Testis (tissue), 3 donors: ENCODE measurements around the gene OR51T1. TPM values are rescaled to one million over a fixed set of nuclear protein-coding genes. Genes with fewer than 3 reads are reported as not detected.

Source experiments
- DNase-seq: peaks from one replicate; pipeline ENCODE4 v3.0.0-alpha.2; 2019
- H3K27ac ChIP-seq, 2 donors: fragments of 200-600 bp; sonication (generic); one replicate each; pipeline ENCODE4 v1.5.1; 2019
- H3K27me3 ChIP-seq: fragments of 200-600 bp; sonication (generic); one replicate; pipeline ENCODE4 v1.5.1; 2019
- H3K36me3 ChIP-seq: fragments of 200-600 bp; sonication (generic); one replicate; pipeline ENCODE4 v1.5.1; 2017; ENCODE audit warnings: low read depth; ENCODE audit errors: missing control alignments
- H3K4me1 ChIP-seq: fragments of 200-600 bp; sonication (generic); one replicate; pipeline ENCODE4 v1.5.1; 2019
- H3K4me3 ChIP-seq, 2 donors: fragments of 200-600 bp; sonication (generic); one replicate each; pipeline ENCODE4 v1.5.1; 2017 to 2019
- H3K9me3 ChIP-seq: fragments of 200-600 bp; sonication (generic); one replicate; pipeline ENCODE4 v1.5.1; 2017
- POLR2A ChIP-seq: fragments of 450-650 bp; IDR thresholded peaks from one replicate; pipeline ENCODE4 v1.6.1; 2017; ENCODE audit warnings: antibody characterized with exemption, mild to moderate bottlenecking, moderate library complexity
- WGBS, 2 donors: methylation state at CpG; one replicate each; pipeline ENCODE4 v1.1.5; 2018; 5-methylcytosine and 5-hydroxymethylcytosine counted together
- intact Hi-C: fragments of 100-400 bp; cut with DNase I; formaldehyde crosslinking; loops from one replicate; pipeline ENCODE4 v1.15.1; 2023; ENCODE audit warnings: low total_unique reads
- polyA plus RNA-seq: library from polyadenylated mRNA; stranded (reverse); fragments of 350-450 nt; fragmentation: Illumina TruSeq; extraction: RNeasy Lipid Tissue Mini Kit (QIAGEN cat#74804); gene quantifications from one replicate; pipeline ENCODE4 v1.2.3, GENCODE V29; 2014; ENCODE audit warnings: low read depth, low replicate concordance; ENCODE audit not compliant: insufficient read depth
- total RNA-seq, 2 donors: library from RNA; depleted of rRNA; stranded (reverse); fragments of >200 nt; gene quantifications; one replicate each; pipeline ENCODE4 v1.2.3, GENCODE V29; 2016
- TF ChIP-seq, protein P1 (sequence below), 3 experiments: fragments of 450-650 bp in 2 of 3; fragments of 200-600 bp in 1 of 3; sonication (generic) in 1 of 3; IDR thresholded peaks; one replicate each; pipeline ENCODE4 v1.5.1; 2016 to 2019; ENCODE audit warnings: antibody characterized with exemption in 3 of 3, mild to moderate bottlenecking in 2 of 3, moderate library complexity in 1 of 3

OR51T1 gene
- total and polyA plus RNA-seq, 3 donors from 2014 or later = not detected

DNA sequence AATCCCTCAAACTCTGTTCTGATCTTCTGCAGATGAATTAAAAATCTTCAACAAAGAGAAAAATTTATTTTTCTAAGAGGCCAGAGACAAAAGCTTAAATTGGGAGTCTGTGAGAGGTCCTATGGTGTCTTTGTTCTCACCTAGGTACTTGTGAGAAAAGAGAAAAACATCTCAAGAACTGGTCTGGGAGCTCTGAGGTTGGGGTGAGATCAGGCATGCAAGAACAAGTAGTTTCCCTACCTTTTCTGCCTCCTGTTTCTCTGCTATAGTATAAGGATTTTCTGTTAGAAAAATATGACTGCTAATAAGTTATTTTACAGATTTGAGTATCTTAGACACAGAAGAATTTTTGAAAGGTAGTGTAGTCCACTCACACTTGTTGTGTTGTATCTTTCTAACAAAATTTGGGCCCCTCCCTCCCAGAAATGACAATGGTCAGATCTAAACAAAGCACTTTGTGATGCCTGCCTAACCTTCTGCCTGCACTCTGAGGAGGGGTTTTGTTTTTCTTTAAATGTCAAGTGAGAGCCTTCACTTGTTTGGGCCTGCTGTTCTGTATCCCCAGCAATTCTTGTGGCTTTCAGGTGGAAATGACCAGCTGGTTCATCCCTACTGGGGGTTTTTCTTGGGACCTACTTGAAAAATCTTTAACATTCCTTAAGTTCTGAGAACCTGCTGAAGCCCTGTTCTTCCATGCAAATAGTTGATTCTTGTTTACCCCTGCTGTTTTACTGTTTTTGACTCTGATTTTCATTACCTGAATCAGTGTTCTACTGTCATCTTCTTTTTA is 19.1 kb upstream of the OR51T1 start:
- H3K27me3 ChIP-seq = no peaks in the 10 kb centered on the region
- H3K4me1 ChIP-seq = no peaks in the 10 kb centered on the region
- no peak for DNase-seq
- H3K27ac ChIP-seq = no peak overlapping the region
- H3K9me3 ChIP-seq = no peaks in the 10 kb centered on the region
- no peak for TF ChIP-seq POLR2A
- TF ChIP-seq, protein P1, sequence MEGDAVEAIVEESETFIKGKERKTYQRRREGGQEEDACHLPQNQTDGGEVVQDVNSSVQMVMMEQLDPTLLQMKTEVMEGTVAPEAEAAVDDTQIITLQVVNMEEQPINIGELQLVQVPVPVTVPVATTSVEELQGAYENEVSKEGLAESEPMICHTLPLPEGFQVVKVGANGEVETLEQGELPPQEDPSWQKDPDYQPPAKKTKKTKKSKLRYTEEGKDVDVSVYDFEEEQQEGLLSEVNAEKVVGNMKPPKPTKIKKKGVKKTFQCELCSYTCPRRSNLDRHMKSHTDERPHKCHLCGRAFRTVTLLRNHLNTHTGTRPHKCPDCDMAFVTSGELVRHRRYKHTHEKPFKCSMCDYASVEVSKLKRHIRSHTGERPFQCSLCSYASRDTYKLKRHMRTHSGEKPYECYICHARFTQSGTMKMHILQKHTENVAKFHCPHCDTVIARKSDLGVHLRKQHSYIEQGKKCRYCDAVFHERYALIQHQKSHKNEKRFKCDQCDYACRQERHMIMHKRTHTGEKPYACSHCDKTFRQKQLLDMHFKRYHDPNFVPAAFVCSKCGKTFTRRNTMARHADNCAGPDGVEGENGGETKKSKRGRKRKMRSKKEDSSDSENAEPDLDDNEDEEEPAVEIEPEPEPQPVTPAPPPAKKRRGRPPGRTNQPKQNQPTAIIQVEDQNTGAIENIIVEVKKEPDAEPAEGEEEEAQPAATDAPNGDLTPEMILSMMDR (IDR thresholded peaks at IDR 0.05) = no peak
- H3K4me3 ChIP-seq = no peak overlapping the region
- intact Hi-C loops = no loop called here
- H3K36me3 ChIP-seq = no peaks in the 10 kb centered on the region

DNA sequence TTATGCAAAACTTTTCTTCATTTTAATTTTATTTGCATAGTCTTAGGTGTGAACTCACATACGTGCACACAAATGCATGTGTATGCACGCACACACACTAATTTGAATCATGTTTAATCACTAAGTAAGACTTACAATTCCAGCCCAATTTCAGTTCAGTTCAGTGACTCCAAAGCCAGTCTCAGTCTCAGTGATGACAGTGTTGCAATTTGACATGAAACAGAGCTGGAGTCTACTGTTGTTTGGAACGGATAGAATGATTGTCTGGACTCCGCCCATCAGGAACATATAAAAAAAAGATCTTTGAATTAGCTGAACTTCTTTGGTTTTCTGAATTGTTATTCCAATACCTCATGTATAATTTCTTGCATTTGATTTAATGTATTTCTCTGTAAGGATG is 17.8 kb upstream of the OR51T1 start:
- Histone ChIP-seq H3K27me3 (no peaks in the 10 kb centered on the region), H3K9me3 (no peaks in the 10 kb centered on the region), H3K36me3 (no peaks in the 10 kb centered on the region), H3K4me1 (no peaks in the 10 kb centered on the region), H3K4me3 (no peak overlapping the region), H3K27ac (no peak overlapping the region)
- DNase-seq = no peak
- intact Hi-C loops = no loop called here
- TF ChIP-seq, protein P1 (IDR thresholded peaks at IDR 0.05) = no peak
- no peak for TF ChIP-seq POLR2A
- 75 to 83% methylated on average over 4 of the region's 4 CpGs for WGBS, 2 donors

DNA sequence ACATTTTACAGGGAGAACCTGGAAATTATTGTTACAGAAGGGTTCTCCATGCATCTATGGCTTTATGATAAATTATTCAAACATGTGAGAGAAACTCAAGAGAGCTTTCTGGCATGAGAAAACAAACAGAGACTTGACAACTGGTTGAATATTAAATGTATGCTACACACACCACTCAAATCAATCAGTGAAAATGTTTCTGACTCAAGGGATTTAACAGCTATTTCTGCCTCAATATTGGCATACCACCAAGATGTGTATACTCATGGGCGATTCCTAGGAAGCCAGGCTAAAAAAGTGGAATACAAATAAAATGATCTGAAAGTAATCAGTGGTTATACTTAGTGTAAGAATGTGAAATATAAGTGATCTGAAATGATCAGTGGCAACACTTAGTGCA is 15.8 kb upstream of the OR51T1 start:
- no peak for DNase-seq
- intact Hi-C loops = no loop called here
- H3K36me3 ChIP-seq = no peaks in the 10 kb centered on the region
- no peaks in the 10 kb centered on the region for H3K27me3 ChIP-seq
- 64 to 66% methylated on average over 1 of the region's 1 CpG for WGBS, 2 donors
- H3K4me3 ChIP-seq = no peak overlapping the region
- no peak overlapping the region for H3K27ac ChIP-seq
- no peak for TF ChIP-seq POLR2A
- TF ChIP-seq, protein P1 (IDR thresholded peaks at IDR 0.05) = no peak
- H3K4me1 ChIP-seq = no peaks in the 10 kb centered on the region
- no peaks in the 10 kb centered on the region for H3K9me3 ChIP-seq

DNA sequence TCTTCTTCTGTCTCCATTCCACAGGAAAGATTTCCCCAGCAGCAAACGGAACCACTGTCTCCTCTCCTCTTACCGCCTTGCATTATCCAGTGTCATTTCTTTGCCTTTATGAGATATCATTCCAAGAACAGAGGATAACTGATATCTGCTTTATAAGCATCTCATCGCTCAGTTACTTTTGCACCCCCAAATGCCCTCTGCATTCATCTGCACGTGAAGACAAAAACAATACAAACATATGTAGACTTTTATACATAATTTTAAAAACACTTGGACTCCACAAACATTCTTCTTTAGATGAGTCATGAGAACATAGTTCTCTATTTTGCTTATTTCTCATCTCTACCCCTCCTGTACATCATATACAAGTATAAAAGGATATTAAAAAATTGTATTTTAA is 512 bp upstream of the OR51T1 start:
- WGBS, 2 donors = 86 to 92% methylated on average over 4 of the region's 4 CpGs
- no peaks in the 10 kb centered on the region for H3K36me3 ChIP-seq
- H3K27me3 ChIP-seq = no peaks in the 10 kb centered on the region
- no peaks in the 10 kb centered on the region for H3K9me3 ChIP-seq
- intact Hi-C loops = no loop called here
- H3K27ac ChIP-seq = no peak overlapping the region
- H3K4me1 ChIP-seq = no peaks in the 10 kb centered on the region
- H3K4me3 ChIP-seq = no peak overlapping the region
- TF ChIP-seq POLR2A = no peak
- TF ChIP-seq, protein P1 (IDR thresholded peaks at IDR 0.05) = no peak
- DNase-seq = no peak

DNA sequence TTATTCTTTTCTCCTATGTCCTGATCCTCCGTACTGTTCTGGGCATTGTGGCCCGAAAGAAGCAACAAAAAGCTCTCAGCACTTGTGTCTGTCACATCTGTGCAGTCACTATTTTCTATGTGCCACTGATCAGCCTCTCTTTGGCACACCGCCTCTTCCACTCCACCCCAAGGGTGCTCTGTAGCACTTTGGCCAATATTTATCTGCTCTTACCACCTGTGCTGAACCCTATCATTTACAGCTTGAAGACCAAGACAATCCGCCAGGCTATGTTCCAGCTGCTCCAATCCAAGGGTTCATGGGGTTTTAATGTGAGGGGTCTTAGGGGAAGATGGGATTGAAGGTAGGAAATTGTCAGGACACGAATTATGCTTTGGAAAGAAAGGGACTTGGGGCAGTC is 843 bp downstream of the OR51T1 start:
- intact Hi-C loops = no loop called here
- no peaks in the 10 kb centered on the region for H3K9me3 ChIP-seq
- no peak overlapping the region for H3K27ac ChIP-seq
- 92 to 93% methylated on average over 5 of the region's 5 CpGs for WGBS, 2 donors
- TF ChIP-seq POLR2A = no peak
- TF ChIP-seq, protein P1 (IDR thresholded peaks at IDR 0.05) = no peak
- no peaks in the 10 kb centered on the region for H3K27me3 ChIP-seq
- DNase-seq = no peak
- no peaks in the 10 kb centered on the region for H3K36me3 ChIP-seq
- no peaks in the 10 kb centered on the region for H3K4me1 ChIP-seq
- no peak overlapping the region for H3K4me3 ChIP-seq
